ENCODE data around the gene TTLL6. TPM values are rescaled to one million over a fixed set of nuclear protein-coding genes. Genes with fewer than 3 reads are reported as not detected.
"Not testable (repeated sequence)": the region's sequence is repeated elsewhere in the genome, so short reads cannot be mapped to it uniquely, and the experiment has no call there.

TTLL6 gene
- polyA plus RNA-seq, 6 donors from 2014 or later: not detected

GRCh38 chr17:48834973-48835372, 17.9 kb upstream of the TTLL6 start:
- no peak for ATAC-seq (ENCODE audit: low read depth in 2 of 2)
- Mint-ChIP-seq H3K9me3 (no peaks in the 10 kb centered on the region), H3K4me3 (no peak overlapping the region), H3K36me3 (no peaks in the 10 kb centered on the region), H3K27ac (no peak overlapping the region), H3K4me1 (peaks cover 30 to 87% (median 67%) of the 10 kb centered on the region in 3 donors), H3K27me3 (no peaks in the 10 kb centered on the region)
- no peak for DNase-seq

- ATAC-seq (ENCODE audit: low read depth in 2 of 2): no peak
- H3K4me3 Mint-ChIP-seq: peak overlapping the region; percentile 94 to 99 (median 97)
- no peaks in the 10 kb centered on the region for H3K9me3 Mint-ChIP-seq
- H3K27me3 Mint-ChIP-seq: peaks cover 0 to 8% (median 0%) of the 10 kb centered on the region in 3 donors
- H3K36me3 Mint-ChIP-seq: no peaks in the 10 kb centered on the region
- H3K27ac Mint-ChIP-seq: peak overlapping the region; percentile 77 to 100 (median 96)
- peaks cover 17 to 57% (median 43%) of the 10 kb centered on the region in 3 donors for H3K4me1 Mint-ChIP-seq
- DNase-seq: no peak
These were observed 14.5 kb upstream of the TTLL6 start for GRCh38 chr17:48831549-48831883.

- DNase-seq: peak; percentile 87
- peak within 1 kb of the TSS; percentile 94 to 99 (median 97) for H3K4me3 Mint-ChIP-seq
- H3K36me3 Mint-ChIP-seq: no peaks in the 10 kb centered on the region
- H3K27ac Mint-ChIP-seq: peak within 1 kb of the TSS; percentile 96 to 100 (median 99)
- peaks cover 12 to 52% (median 38%) of the 10 kb centered on the region in 3 donors for H3K4me1 Mint-ChIP-seq
- no peaks in the 10 kb centered on the region for H3K9me3 Mint-ChIP-seq
- ATAC-seq (ENCODE audit: low read depth in 2 of 2): peak; percentile 85 to 89
- peaks cover 0 to 8% (median 0%) of the 10 kb centered on the region in 3 donors for H3K27me3 Mint-ChIP-seq
These were observed 14.0 kb upstream of the TTLL6 start, which contains the start of gene CALCOCO2 for GRCh38 chr17:48830840-48831548. Gene CALCOCO2, plus strand, starts transcription at chr17:48831035. Its CDS starts 10,673 bp downstream, at chr17:48841708.

GRCh38 chr17:48825446-48826381, 8.7 kb upstream of the TTLL6 start:
- ATAC-seq (ENCODE audit: low read depth in 2 of 2) (no peak), DNase-seq (no peak)
- H3K27ac Mint-ChIP-seq: no peak overlapping the region
- no peak overlapping the region for H3K4me3 Mint-ChIP-seq
- no peaks in the 10 kb centered on the region for H3K9me3 Mint-ChIP-seq
- peaks cover 0 to 6% (median under 1%) of the 10 kb centered on the region in 3 donors for H3K4me1 Mint-ChIP-seq
- H3K27me3 Mint-ChIP-seq: peaks cover 5 to 24% (median 9%) of the 10 kb centered on the region in 3 donors
- H3K36me3 Mint-ChIP-seq: no peaks in the 10 kb centered on the region

GRCh38 chr17:48820936-48821335, 3.9 kb upstream of the TTLL6 start:
- not testable (repeated sequence) for H3K9me3 Mint-ChIP-seq; DNase-seq; H3K4me3 Mint-ChIP-seq; ATAC-seq (ENCODE audit: low read depth in 2 of 2); H3K27ac Mint-ChIP-seq; H3K36me3 Mint-ChIP-seq
- H3K4me1 Mint-ChIP-seq: peaks cover 11 to 22% (median 21%) of the 10 kb centered on the region in 3 donors
- peaks cover 15 to 34% (median 27%) of the 10 kb centered on the region in 3 donors for H3K27me3 Mint-ChIP-seq

DNA sequence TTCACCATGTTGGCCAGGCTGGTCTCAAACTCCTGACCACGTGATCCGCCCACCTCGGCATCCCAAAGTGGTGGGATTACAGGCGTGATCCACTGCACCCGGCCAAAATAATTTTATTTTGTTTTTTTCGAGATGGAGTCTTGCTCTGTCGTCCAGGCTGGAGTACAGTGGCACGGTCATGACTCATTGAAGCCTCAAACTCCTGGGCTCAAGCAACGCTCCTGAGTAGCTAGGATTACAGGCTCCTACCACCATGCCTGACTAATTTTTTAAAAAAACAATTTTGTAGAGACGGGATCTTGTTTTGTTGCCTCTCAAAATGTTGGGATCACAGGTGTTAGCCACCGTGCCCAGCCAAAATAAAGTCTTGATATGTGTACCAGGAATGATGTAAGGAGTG, 2.4 kb upstream of the TTLL6 start:
- Mint-ChIP-seq H3K27me3 (peaks cover 17 to 42% (median 27%) of the 10 kb centered on the region in 3 donors), H3K4me3 (no peak overlapping the region), H3K4me1 (peaks cover 11 to 26% (median 25%) of the 10 kb centered on the region in 3 donors), H3K27ac (no peak overlapping the region), H3K9me3 (no peaks in the 10 kb centered on the region), H3K36me3 (no peaks in the 10 kb centered on the region)
- no peak for DNase-seq
- ATAC-seq (ENCODE audit: low read depth in 2 of 2): no peak

DNA sequence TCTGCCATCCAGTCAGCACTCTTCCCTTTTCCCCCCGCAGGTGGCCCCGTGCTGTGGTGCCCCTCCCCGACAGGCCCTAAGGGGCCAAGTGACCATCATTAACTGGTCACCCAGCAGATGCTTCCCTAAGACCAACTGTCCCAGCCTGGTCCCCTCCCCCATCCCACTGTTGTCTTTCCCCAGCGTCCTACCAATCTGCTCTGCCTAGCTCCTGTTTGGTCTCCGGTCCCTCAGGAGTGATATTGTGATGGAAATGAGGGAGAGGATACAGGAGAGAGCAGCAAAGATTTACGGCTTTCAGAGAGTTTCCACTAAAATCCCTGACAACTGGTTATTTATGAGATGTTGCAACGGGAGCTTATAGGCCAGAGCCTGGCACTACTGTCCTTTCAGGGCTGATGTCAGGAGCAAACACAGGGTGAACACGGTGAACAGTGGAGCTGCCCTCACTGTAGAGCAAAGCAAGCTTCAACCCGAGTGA, 1.4 kb upstream of the TTLL6 start:
- H3K9me3 Mint-ChIP-seq: no peaks in the 10 kb centered on the region
- H3K36me3 Mint-ChIP-seq: no peaks in the 10 kb centered on the region
- H3K4me3 Mint-ChIP-seq: peak overlapping the region in 6 of 8 donors; percentile 37 to 76 (median 72)
- no peak overlapping the region for H3K27ac Mint-ChIP-seq
- H3K27me3 Mint-ChIP-seq: peaks cover 18 to 45% (median 23%) of the 10 kb centered on the region in 3 donors
- DNase-seq (no peak), ATAC-seq (ENCODE audit: low read depth in 2 of 2) (no peak)
- peaks cover 11 to 27% (median 27%) of the 10 kb centered on the region in 3 donors for H3K4me1 Mint-ChIP-seq

- DNase-seq: no peak
- Mint-ChIP-seq H3K4me3 (peak overlapping the region; percentile 73 to 90 (median 88)), H3K27me3 (peaks cover 15 to 36% (median 24%) of the 10 kb centered on the region in 3 donors), H3K4me1 (peaks cover 11 to 27% (median 27%) of the 10 kb centered on the region in 3 donors), H3K27ac (peak overlapping the region in 3 of 6 donors; percentile 3 to 35 (median 3)), H3K9me3 (no peaks in the 10 kb centered on the region), H3K36me3 (no peaks in the 10 kb centered on the region)
- no peak for ATAC-seq (ENCODE audit: low read depth in 2 of 2)
These were observed 623 bp downstream of the TTLL6 start for GRCh38 chr17:48816438-48816773.

DNA sequence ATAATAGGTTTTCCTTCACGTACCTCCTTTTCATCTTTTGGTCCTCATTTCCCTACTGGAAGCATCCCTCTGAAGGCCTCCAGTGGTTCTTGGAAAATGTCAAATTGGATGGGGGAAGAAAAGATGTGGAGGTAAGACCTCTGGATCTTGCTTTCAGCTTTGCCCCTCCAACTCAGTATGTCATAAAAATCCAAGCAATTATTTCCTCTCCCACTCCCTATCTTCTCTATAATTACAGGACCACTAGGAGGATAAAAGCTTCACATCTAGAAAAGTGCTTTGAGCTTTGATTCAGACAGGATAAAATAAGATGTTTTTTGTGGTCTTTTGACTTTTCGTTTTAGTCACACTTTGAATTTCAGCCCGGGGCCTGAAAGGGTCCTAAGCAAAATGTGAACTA, 1.7 kb downstream of the TTLL6 start:
- no peak for DNase-seq
- Mint-ChIP-seq H3K9me3 (no peaks in the 10 kb centered on the region), H3K4me3 (peak overlapping the region in 4 of 8 donors; percentile 11 to 79 (median 20)), H3K27me3 (peaks cover 17 to 36% (median 27%) of the 10 kb centered on the region in 3 donors), H3K36me3 (no peaks in the 10 kb centered on the region), H3K27ac (no peak overlapping the region), H3K4me1 (peaks cover 11 to 27% (median 27%) of the 10 kb centered on the region in 3 donors)
- no peak for ATAC-seq (ENCODE audit: low read depth in 2 of 2)

GRCh38 chr17:48814504-48814903, 2.5 kb downstream of the TTLL6 start:
- ATAC-seq (ENCODE audit: low read depth in 2 of 2) (peak; percentile 24 to 33), DNase-seq (peak; percentile 52)
- Mint-ChIP-seq H3K36me3 (no peaks in the 10 kb centered on the region), H3K4me3 (peak overlapping the region in 1 of 8 donors; percentile 29), H3K9me3 (no peaks in the 10 kb centered on the region), H3K27me3 (peaks cover 15 to 36% (median 32%) of the 10 kb centered on the region in 3 donors), H3K4me1 (peaks cover 11 to 27% (median 27%) of the 10 kb centered on the region in 3 donors), H3K27ac (no peak overlapping the region)

- Mint-ChIP-seq H3K4me3 (no peak overlapping the region), H3K27ac (no peak overlapping the region), H3K36me3 (no peaks in the 10 kb centered on the region), H3K9me3 (no peaks in the 10 kb centered on the region), H3K27me3 (peaks cover 19 to 23% (median 22%) of the 10 kb centered on the region in 3 donors), H3K4me1 (peaks cover 8 to 14% (median 14%) of the 10 kb centered on the region in 3 donors)
- ATAC-seq (ENCODE audit: low read depth in 2 of 2) (no peak), DNase-seq (no peak)
These were observed 5.0 kb downstream of the TTLL6 start for GRCh38 chr17:48812001-48812400.

DNA sequence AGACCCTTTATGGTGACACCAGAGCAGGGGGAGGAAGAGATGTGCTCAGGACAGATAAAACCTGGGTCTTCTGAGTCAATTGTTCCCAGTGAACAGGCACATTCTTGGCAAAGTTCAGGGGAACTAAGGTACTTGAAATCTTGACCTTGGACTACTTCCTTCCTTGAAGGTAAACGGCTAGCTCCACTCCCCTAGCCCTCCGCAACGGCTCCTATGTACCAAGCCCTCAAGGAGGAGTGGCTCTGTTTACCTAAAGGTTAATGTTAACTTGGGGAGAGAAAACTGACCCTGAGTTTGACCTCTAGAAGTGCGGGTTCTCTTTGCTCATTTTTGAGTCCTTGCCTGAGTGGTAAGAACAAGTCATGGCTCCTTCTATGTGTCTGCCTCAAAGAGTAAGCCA, 7.8 kb downstream of the TTLL6 start:
- H3K27ac Mint-ChIP-seq: no peak overlapping the region
- DNase-seq: no peak
- no peaks in the 10 kb centered on the region for H3K9me3 Mint-ChIP-seq
- H3K4me1 Mint-ChIP-seq: peaks cover 0 to 5% (median 0%) of the 10 kb centered on the region in 3 donors
- no peak overlapping the region for H3K4me3 Mint-ChIP-seq
- no peak for ATAC-seq (ENCODE audit: low read depth in 2 of 2)
- no peaks in the 10 kb centered on the region for H3K36me3 Mint-ChIP-seq
- H3K27me3 Mint-ChIP-seq: peaks cover 17 to 26% (median 21%) of the 10 kb centered on the region in 3 donors

GRCh38 chr17:48804936-48805411, 12.1 kb downstream of the TTLL6 start:
- DNase-seq (peak; percentile 57), ATAC-seq (ENCODE audit: low read depth in 2 of 2) (peak; percentile 75 to 85)
- Mint-ChIP-seq H3K27me3 (peaks cover 26 to 32% (median 27%) of the 10 kb centered on the region in 3 donors), H3K9me3 (no peaks in the 10 kb centered on the region), H3K4me1 (peaks cover 0 to 13% (median 0%) of the 10 kb centered on the region in 3 donors), H3K27ac (no peak overlapping the region), H3K4me3 (peak overlapping the region in 1 of 8 donors; percentile 1), H3K36me3 (no peaks in the 10 kb centered on the region)

All from naive B cell (primary cell).